Body of pancreas (tissue), 4 donors: ENCODE results near the gene CIPC.

ENCODE experiments used
- POLR2A ChIP-seq, 3 donors: fragments of 450-650 bp; IDR thresholded peaks; one replicate each; pipeline ENCODE4 v1.6.1; 2016; ENCODE audit warnings: antibody characterized with exemption in 3 of 3, mild to moderate bottlenecking in 2 of 3
- TF ChIP-seq, protein P1 (sequence below), 7 experiments: fragments of 450-650 bp in 4 of 7; fragments of 200-600 bp in 3 of 7; sonication (generic) in 3 of 7; IDR thresholded peaks; one replicate each; pipeline ENCODE4 v1.5.1; 2016 to 2019; ENCODE audit warnings: antibody characterized with exemption in 7 of 7

DNA sequence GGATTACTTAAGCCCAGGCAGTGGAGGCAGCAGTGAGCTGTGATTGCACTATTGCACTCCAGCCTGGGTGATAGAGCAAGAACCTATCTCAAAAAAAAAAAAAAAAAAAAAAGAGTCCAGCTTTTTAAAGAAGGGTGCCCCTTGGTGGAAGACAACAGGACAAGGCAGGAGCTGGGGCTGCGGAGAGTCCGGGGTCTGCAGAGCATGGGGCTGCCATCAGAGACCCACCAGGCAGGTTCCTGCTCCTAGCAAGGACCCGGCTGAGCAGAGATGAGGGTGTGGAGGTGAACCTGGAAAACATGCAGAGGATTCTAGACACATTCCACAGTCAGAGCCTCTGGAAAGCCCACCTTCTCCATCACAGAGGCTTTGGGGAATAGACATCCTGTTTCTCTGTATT is 21.0 kb upstream of the CIPC start:
- TF ChIP-seq, protein P1, sequence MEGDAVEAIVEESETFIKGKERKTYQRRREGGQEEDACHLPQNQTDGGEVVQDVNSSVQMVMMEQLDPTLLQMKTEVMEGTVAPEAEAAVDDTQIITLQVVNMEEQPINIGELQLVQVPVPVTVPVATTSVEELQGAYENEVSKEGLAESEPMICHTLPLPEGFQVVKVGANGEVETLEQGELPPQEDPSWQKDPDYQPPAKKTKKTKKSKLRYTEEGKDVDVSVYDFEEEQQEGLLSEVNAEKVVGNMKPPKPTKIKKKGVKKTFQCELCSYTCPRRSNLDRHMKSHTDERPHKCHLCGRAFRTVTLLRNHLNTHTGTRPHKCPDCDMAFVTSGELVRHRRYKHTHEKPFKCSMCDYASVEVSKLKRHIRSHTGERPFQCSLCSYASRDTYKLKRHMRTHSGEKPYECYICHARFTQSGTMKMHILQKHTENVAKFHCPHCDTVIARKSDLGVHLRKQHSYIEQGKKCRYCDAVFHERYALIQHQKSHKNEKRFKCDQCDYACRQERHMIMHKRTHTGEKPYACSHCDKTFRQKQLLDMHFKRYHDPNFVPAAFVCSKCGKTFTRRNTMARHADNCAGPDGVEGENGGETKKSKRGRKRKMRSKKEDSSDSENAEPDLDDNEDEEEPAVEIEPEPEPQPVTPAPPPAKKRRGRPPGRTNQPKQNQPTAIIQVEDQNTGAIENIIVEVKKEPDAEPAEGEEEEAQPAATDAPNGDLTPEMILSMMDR (IDR thresholded peaks at IDR 0.05) = no peak
- TF ChIP-seq POLR2A (IDR thresholded peaks at IDR 0.05) = no peak
